Ovary (tissue), 3 donors: Measurements from ENCODE around the gene OR6C2.

Experiments used
- CTCF ChIP-seq, 3 donors: fragments of 450-650 bp in 2 of 3; fragments of 200-600 bp in 1 of 3; IDR thresholded peaks; one replicate each; pipeline versions ENCODE4 v1.5.1 to v1.8.0; 2016 to 2022; ENCODE audit warnings: antibody characterized with exemption in 3 of 3, mild to moderate bottlenecking in 1 of 3
- POLR2A ChIP-seq: fragments of 450-650 bp; IDR thresholded peaks from one replicate; pipeline ENCODE4 v1.6.1; 2017; ENCODE audit warnings: antibody characterized with exemption, mild to moderate bottlenecking, moderate library complexity
- donor health status: DM: no; HTN: no; CAD: no.

GRCh38 chr12:55420307-55420962 is 23.4 kb upstream of the OR6C2 start:
- no peak for TF ChIP-seq CTCF (IDR thresholded peaks at IDR 0.05)
- TF ChIP-seq POLR2A: no peak
